CD4-positive, alpha-beta T cell treated with Interleukin-6 at 100 ng/mL for 8 hours (primary cell): ENCODE data around the gene PEMT.

Experiments
- DNase-seq: peaks from one replicate; pipeline ENCODE4 v3.0.0-alpha.2; 2020; ENCODE audit warnings: mixed read lengths, low spot score

The PEMT gene

DNA sequence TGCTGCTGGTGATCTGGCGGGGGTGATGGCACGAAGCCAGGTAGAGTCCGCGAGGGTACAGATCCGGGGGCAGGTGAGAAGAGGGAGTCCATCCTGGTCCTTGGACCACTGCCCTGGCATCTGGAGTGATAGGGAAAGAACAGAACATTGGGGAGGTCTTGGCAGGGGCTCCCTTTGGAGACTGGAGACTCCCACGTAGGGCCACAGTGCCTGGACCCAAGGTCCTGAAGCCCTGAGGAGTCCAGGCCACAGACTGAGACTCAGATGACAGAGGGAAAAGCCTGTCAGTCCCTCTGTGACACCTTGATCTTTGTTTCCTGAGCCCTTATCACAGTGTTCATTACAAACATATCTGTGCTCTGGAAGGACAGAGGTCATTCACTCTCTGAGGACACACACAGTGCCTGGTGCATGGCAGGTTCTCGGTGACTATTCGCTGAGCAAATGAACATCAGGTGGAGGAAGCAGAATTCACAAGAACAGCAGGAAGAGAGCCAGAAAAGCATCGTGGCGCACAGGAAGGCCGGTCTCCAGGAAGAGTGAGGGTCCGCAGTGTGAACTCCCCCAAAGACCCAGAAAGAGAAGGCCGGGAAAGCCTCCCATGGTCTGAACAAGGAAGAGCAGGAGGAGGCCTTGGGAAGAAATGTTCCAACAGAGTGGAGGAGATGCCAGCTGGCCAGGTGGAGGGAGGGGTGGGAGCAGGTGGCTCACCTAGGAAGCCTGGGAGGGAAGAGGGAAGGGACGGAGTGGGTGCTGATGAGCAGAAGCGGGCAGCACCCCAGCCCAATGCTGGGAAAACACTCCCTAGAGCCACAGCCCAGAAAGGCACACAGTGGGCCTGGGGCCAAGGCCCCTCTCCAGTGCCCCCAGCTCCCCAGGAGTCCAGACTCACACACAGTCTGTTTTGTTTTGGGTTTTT is 20.5 kb downstream of the PEMT start:
- DNase-seq, result no peak

DNA sequence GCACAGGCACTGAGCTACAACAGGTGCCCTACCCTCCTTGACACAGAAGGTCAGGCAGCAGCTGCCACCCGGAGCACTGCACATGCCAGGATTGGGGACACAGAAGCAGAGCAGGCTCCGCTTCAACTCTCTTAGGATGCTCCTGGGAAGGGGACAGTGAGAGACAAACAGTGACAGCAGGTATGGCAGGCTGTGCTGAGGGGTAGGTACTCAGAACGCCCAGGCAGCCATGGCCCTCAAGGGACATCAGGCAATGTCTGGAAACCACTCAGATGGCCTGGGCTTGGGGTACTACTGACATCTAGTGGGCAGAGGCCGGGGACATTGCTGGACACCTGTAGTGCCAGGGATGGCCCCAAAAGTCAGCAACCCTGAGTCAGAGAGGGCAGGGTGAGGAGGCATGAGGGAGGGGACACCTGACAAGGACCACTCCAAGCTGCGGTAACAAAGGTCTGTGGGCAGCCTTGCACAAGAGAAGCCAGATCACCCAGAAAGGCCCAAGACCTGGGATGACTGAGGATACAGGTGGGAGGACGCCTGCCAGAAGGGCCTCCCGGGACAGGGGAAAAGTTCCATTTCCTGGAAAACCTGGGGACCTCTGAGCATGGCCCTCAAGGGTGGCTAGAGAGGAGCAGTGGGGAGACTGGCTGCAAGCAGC is 21.2 kb downstream of the PEMT start:
- DNase-seq, result no peak

DNA sequence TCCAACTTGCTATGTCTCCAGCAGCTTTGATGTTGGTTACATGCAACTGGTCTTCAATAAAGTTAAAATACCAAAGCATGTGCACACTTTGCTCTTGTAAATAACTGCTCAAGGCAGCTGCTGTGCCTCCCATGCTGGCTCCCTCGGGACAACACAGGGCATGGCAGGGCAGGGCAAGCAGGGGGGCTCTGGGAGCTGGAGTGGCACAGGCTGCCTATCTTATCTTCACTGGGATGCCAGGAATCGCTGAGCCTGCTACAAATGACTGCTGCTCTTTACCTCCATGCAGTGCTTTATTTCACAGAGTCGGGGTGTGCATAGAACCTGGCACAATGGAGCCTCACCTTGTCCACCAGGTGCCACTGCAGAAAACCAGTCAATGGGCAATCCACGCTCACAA is 21.8 kb downstream of the PEMT start:
- no peak for DNase-seq

DNA sequence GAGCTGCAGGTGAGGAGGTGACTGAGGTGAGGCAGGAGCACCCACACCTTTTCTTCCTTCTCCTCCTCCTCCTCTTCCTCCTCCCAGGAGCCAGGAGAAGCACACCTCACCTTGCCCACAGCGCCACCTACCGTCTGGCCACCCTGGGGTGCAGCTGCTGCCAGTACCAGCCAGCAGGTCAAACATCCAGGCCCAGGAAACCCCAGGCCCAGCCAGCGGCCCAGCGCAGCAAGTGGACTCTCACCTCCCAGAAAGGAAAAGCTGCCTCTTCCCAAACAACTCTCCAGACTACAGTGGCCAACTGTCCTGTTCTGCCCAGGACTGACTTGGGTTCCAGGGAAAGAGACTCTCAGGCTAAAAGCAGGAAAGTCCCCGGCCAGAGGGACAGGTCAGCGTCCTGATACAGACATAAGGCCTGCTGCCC is 22.7 kb downstream of the PEMT start:
- peak; percentile 15 for DNase-seq

DNA sequence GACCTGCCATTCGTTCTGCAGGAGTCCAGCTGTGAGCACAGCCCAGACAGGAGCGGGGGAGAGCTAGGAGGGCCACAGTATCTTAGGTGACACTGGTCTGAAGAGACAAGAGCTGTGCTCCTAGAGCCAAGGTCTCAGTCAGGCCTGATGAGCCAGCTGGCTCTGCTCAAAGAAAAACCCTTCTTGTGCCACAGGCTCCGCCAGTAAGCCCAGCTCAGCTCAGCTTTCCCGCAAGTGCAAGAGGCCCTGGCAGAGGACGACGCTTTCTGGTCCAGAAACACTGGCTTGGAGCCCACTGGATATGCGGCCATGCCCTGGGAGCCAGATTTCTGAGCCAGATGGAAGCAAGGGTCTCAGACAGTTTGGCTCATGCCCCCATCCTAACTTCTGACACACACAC is 23.9 kb downstream of the PEMT start:
- no peak for DNase-seq

DNA sequence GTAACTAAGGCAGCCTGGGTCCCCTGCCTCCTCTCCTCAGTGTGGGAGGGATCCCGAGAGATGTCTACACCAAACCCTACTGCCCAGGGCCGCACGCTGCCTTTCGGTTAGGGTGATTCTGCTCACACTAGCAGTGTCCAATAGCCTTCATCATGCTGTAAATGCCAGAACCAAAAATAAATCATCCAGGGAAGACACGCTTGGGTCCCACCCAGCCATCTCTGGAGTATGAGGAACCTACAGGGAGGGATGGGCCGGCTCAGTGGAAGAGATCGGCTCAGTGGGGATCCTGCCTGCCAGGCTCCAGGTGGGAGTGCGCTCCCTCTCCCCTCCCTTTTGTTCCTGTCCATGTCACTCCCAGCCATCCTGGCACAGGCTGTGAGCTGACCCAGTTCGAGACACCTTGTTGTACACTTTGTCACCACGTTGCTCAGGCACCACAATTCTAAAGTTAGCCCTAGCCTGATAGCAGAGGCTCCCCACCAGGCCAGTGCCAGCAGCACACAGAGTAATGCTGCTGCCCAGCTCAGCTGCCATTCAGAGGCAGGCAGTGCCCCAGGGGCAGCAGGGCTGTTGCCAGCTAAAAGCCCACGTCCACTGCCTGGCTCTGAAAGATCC is 24.5 kb downstream of the PEMT start:
- no peak for DNase-seq

DNA sequence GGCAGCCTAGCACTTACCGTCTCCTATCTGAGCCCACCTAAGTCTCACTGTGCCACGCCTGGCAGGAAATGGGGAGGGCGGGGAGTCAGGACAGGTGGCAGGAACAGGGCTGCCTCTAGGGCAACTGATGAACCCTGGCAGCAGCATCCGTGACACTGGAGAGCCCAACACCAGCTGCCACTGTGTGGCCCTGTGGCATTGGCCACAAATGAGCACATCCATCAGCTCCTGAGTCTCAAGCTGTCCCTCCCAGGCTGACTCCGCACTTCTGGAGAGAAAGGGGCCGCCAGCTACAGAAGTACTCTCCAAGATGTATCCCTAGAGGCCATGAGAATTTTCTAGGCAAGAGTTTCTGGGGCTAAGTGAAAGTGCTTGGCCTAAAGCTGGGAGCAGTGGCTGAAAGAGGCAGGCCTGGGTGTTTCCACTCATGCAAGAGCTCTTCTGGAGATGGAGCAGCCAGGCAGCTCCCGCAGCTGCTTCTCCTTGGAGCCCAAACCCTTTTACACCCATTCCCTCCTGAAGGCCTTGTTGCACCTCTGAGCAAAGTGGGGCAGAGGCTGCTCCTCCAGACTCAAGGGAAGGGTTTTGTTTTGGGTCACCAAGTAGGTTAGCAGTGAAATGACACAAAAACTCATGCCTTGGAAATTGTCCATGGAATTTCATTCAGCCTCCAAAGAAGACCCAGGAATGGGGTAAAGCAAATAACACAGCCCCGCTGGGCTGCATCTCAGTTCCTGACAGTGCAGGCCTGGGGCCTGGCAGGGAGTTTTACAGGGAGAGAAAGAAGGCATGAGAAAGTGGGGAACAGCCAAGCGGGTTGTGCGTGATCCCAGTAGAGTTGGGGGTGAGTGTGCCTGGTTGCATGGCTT is 25.8 kb downstream of the PEMT start:
- no peak for DNase-seq

DNA sequence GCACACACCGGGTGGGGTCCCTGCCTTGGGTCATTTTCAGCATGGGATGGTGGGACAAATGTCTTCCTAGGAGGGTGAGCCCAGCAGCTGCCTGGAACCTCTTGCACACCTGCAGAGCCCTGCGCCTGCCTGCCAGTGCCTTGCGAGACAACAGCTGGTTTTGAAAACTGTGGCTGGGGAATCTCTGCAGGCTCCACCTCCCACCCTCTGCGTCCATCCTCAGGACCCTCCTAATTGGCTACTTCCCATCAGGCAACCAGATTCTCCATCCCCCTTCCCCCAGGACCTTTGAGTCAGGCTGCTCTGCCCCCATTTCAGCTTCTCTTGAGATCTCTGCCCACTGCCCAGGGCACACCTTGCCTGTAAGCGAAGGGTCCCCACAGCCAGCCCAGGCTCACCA is 26.6 kb downstream of the PEMT start:
- DNase-seq, result no peak

DNA sequence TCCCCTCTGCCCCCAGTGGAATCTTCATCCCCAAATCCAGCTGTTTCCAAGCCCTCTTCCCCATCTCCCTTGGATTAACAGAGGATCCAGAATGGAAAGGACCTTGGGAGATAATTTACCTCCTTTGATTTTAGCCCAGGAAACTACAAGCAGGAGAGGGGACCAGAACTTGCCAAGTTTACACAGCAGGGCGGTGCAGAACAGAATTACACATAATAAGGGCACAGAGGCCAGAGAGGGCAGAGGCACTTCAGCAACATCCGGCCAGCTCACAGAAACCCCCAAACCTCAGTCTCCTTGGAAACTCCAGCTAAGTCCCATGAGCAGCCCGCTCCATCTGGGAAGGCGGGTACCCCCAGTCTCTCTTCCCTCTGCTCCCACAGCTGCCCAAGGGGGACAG is 27.2 kb downstream of the PEMT start:
- no peak for DNase-seq

DNA sequence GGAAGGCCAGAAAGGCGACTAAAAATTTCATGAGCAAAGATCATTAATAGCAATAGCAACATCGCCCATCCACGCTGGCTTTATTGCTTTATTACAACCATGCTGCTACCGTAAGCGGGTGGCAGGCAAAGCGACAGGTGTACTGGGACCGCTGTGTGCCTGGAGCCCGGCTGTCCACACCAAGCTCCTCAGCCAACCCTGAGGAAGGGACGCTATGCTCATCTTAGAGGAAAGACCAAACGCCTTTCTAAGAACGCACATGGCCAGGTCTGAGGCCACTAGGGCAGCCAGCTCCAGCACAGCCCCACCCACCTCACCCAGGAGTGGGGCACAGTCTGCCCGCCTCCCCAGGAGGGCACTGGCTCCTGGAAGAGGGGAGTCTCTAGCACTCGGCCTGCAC is 28.0 kb downstream of the PEMT start:
- no peak for DNase-seq

DNA sequence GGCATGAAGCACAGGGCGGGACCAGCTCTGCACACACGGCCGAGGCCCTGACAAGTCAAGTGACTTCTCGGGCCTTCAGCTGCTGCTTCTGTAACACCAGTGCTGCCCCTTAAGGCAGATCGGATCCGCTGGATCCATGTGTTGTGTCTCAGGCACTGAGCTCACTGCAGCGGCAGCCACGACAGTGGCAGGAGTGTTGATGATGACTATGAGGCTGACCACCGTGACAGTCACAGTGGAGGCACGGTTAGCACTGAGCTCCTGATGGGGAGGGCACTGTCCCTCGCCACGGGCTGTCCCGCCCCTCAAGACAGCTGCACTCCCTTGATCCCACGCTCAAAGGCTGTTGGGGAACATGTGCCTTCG is 29.4 kb downstream of the PEMT start:
- no peak for DNase-seq

DNA sequence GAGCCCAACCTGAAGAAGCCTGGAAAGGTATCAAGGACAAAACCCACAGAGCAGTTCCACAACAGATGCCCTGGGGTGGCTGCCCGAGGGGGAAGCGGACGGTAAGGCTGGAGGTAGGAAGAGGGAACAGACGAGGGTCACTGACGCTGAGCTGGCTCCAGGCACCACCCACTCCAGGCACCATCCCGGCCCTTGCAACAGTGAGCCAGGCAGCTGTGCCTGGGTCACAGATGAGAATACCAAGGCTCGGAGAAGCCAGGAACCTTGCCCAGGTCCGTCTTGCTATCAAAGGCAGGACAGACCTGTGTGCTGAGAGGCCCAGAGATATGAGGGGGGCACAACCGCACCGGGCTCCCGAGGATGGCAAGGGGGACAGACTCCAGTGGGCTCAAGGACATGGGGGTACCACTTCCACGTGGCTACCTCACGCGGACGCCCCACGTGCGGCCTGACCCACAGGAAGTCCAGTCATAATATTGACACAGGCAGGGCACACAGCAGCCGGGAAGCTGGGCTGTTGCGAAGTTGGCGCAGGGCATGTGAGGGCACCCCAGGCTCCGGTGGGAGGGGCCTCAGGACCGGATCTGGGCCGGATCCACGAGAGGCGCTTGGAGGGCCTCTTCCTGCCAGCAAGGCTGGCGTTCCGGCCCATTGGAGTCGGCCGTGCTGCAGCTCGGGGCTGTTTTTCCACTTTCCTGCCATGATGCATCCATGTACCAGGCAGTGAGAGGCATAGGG is 29.9 kb downstream of the PEMT start:
- DNase-seq, result no peak

DNA sequence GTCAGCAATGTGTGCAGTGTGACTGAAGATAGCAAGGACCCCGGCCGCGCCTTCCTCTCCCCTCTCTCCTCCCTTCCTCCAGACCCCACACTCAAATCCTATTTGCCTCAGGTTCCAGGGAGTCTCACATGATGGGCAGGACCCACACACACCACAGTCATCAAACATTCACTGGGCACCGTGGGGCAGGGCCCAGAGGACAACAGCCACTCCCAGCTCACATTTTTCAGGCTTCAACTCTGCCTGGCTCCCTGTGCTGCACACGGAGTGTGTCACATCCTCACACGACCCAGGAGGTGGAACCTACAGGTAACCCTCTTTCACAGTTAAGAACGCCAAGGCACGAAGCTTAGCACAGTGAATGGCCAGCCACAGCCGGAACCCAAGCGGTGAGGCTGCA is 30.5 kb downstream of the PEMT start:
- no peak for DNase-seq

DNA sequence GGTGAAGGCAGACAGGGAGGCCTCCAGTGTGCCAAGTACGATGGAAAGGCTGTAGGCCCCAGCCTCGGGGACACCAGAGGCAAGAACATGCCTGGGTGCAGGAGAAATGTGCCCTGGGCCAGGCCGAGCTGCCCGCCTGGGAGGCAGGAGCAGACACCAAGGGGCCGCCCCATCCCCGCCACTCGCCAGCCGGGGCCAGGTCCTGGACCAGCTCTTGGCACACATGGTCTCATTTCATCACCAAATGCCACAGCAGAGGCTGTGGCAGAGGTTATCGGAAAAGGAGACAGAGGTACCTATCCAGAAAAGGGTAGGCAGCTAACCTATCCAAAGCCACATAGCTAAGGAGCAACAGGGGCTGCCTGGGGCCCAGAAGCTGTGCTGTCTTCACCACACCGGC is 31.3 kb downstream of the PEMT start:
- no peak for DNase-seq

DNA sequence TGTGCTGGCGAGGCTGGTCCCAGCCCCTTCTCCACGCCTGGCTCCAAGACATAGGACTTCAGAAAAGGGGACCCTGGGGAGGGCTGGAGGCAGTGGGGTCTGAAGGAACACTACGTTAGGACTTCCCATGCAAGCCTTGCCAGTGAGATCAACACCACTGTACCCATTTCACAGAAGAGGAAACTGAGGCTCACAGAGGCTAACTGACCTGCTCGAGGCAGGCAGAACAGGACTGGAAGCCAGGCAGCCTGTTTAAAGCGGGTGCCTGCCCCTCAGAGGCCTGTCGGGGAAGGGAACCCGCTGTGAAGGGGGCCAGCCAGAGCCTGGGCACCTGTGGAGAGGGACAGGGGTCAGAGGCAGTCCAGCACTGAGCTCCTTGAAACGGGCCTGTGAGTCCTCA is 32.3 kb downstream of the PEMT start:
- no peak for DNase-seq

DNA sequence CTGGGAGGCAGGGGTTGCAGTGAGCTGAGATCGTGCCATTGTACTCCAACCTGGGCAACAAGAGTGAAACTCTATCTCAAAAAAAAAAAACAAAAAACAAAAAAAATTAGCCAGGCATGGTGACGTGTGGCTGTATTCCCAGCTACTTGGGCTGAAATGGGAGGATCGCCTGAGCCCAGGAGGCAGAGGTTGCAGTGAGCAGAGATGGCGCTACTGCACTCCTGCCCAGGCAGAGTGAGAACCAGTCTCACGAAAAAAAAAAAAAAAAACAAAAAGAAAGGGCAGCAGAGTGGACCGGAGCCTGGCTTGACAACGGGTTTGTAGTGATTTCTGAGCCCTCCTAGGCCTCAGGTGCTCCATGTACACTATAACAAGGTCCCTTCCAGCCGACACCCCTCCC is 33.1 kb downstream of the PEMT start:
- no peak for DNase-seq

DNA sequence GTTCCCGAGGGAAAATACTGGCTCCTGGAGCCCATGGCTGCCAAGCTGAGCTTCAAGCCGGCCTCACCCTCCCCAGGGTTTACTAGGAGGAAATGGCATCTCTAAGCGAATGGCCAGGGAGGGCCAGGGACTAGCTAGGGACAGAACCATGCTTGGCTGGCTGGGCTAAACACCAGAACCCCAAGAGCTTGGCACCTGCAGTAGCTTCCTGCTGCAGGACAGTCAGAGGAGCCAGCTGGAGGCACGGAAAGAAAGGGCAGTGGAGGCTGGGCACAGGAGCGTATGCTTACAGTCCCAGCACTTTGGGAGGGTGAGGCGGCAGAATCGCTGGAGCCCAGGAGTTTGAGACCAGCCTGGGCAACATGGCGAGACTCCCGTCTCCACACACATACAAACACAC is 33.7 kb downstream of the PEMT start:
- no peak for DNase-seq

DNA sequence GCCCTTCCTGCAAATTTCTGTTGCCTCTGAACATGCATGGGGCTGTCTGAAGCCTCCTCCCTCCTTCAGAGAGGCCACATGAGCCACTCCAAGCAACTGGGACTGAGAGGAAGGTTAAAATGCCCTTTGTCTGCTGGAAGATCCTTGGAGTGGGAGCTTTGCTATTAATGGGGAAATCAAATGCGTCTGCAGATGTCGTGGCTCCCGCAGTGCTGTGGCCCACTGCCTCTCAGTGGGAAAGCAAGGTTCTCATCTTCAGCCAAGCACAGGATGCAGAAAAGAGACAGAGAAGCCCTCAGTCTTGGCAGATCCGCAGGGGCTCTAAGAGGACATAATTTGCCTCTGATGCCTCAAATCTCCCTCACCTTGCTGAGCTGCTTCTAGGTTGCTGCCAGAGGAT is 34.8 kb downstream of the PEMT start:
- DNase-seq, result no peak

DNA sequence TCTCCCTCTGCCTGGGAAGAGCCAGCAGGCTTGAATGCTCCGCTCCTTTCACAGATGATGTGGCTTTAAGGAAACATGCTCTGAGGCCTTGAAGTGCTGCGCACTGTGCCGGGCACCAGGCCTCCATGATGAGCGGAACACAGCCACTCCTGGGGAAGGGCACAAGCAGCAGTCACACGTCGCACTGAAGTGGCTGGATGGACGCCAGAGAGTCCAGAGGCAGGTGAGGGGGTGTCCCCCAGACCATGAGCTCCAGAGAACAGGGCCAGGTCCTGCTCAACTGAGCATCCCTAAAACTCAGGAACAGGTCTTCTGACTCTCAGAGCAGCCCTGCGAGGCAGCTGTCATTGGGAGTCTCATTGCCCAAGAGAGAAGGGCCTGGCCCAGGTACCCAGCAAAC is 35.6 kb downstream of the PEMT start:
- no peak for DNase-seq

DNA sequence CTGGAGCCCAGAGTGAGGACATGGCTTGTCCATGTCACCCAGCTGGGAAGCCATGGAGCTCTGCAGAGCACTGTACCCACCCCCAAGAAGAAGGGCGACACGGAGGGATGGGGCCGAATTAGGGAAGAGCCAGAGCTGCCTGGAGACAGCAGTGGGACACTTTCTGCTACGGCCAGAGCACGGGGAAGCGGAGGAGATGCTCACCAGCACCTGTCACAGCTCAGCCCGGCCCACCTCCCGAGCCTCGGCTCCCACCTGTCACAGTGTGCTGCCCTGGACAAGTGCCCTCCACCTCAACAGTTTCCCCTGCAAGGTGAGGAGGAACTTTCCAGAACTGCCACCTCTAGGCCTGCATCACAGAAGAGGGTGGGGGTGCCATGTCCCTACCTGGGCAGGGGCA is 36.4 kb downstream of the PEMT start:
- no peak for DNase-seq

DNA sequence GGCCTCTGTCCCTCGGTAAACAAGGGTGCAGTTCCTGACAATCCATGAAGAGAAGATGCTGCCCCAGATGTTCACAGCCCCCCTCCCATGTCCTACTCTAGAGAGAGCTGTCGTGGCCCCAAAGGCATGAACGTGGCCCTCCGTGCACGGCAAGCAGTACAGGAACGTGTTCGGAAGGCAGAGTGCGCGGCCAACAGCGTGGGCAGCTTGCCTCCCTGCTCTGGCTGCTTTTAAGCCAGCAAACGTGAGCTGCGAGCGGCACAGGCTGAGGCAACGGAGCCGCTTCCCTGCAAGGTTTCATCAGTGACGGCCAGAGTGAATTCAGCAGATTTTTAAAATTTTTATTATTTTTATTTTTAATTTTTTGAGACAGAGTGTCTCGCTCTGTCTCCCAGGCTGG is 37.2 kb downstream of the PEMT start:
- no peak for DNase-seq
